ENCODE results near the gene MAP3K7CL.

MAP3K7CL gene

GRCh38 chr21:29206445-29206844 lies 76.0 kb downstream of the MAP3K7CL start:
- Mint-ChIP-seq H3K27ac (peak overlapping the region; percentile 26), H3K4me3 (no peak overlapping the region), H3K9me3 (peaks cover 4% of the 10 kb centered on the region), H3K4me1 (no peaks in the 10 kb centered on the region), H3K27me3 (no peaks in the 10 kb centered on the region), H3K36me3 (no peaks in the 10 kb centered on the region)
- DNase-seq (ENCODE audit: low spot score in 2 of 2) (no peak), ATAC-seq (ENCODE audit: low read depth) (no peak)

GRCh38 chr21:29207201-29207600 lies 76.8 kb downstream of the MAP3K7CL start:
- Mint-ChIP-seq H3K36me3 (no peaks in the 10 kb centered on the region), H3K27me3 (no peaks in the 10 kb centered on the region), H3K27ac (peak overlapping the region; percentile 26), H3K4me1 (no peaks in the 10 kb centered on the region), H3K9me3 (peaks cover 3% of the 10 kb centered on the region), H3K4me3 (no peak overlapping the region)
- no peak for DNase-seq (ENCODE audit: low spot score in 2 of 2)
- ATAC-seq (ENCODE audit: low read depth): no peak

DNA sequence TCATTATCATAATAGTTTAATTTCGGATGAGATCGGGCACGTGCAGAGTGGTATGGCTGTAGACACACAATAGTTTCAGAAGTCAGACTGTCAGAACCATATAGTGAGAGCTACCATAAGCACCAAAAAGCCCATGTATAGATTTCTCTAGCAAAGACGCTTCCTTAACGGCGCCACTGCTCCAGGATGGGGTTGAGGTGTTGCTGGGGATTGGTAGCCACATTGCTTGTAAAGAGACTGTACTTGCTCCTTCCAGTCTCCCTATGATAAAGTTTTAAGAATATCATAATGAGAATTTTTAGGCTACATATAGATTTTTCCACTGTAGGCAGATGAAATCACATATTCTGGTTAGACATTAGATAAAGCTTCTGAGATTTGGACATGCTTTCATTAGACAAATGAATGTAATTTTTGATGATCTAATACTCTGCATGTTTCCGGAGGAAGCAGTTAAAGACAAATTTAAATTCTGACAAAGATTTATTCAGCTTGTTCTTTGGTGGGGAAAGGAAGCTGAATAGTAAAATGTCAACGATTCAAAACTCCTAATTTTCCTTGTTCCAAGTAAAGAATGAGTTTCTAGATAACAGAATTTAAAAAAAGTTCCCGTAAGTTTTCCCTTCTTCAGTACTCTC lies 77.7 kb downstream of the MAP3K7CL start:
- peak; percentile 73 for ATAC-seq (ENCODE audit: low read depth)

DNA sequence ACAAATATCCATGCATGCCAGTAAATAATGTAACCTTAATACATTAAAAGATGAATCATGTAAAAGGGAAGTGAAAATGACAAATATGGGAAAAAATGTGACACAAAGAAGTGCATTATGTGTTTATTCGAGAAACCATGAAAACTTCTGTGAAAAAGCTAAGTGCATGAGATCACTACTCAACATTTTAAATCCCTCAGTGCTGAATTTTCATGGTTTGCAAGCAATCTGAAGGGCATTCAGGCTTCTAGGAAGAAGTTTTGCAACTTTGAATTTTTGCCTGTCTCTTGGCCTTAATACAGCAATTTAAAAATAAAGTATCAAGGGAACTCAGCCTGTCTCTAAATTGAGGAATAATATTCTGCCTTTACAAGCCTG lies 78.2 kb downstream of the MAP3K7CL start:
- no peaks in the 10 kb centered on the region for H3K4me1 Mint-ChIP-seq
- no peak for DNase-seq (ENCODE audit: low spot score in 2 of 2)
- no peaks in the 10 kb centered on the region for H3K27me3 Mint-ChIP-seq
- peak overlapping the region; percentile 37 for H3K4me3 Mint-ChIP-seq
- no peaks in the 10 kb centered on the region for H3K36me3 Mint-ChIP-seq
- H3K9me3 Mint-ChIP-seq: peaks cover 3% of the 10 kb centered on the region
- peak; percentile 76 for ATAC-seq (ENCODE audit: low read depth)
- peak overlapping the region; percentile 82 for H3K27ac Mint-ChIP-seq

More for the DNA sequence above, 77.7 kb downstream of the MAP3K7CL start:
- Mint-ChIP-seq H3K4me3 (peak overlapping the region; percentile 37), H3K36me3 (no peaks in the 10 kb centered on the region), H3K27me3 (no peaks in the 10 kb centered on the region), H3K4me1 (no peaks in the 10 kb centered on the region), H3K27ac (peak overlapping the region; percentile 82), H3K9me3 (peaks cover 3% of the 10 kb centered on the region)
- DNase-seq (ENCODE audit: low spot score in 2 of 2): no peak

GRCh38 chr21:29209696-29210095 lies 79.3 kb downstream of the MAP3K7CL start:
- Mint-ChIP-seq H3K27me3 (no peaks in the 10 kb centered on the region), H3K27ac (no peak overlapping the region), H3K36me3 (no peaks in the 10 kb centered on the region), H3K9me3 (peaks cover 3% of the 10 kb centered on the region), H3K4me3 (no peak overlapping the region), H3K4me1 (no peaks in the 10 kb centered on the region)
- DNase-seq (ENCODE audit: low spot score in 2 of 2): no peak
- no peak for ATAC-seq (ENCODE audit: low read depth)

- DNase-seq (ENCODE audit: low spot score in 2 of 2) (no peak), ATAC-seq (ENCODE audit: low read depth) (no peak)
- Mint-ChIP-seq H3K36me3 (no peaks in the 10 kb centered on the region), H3K4me1 (no peaks in the 10 kb centered on the region), H3K9me3 (peaks cover 3% of the 10 kb centered on the region), H3K4me3 (no peak overlapping the region), H3K27me3 (no peaks in the 10 kb centered on the region), H3K27ac (no peak overlapping the region)
Measured at GRCh38 chr21:29211205-29211604, 80.8 kb downstream of the MAP3K7CL start.

DNA sequence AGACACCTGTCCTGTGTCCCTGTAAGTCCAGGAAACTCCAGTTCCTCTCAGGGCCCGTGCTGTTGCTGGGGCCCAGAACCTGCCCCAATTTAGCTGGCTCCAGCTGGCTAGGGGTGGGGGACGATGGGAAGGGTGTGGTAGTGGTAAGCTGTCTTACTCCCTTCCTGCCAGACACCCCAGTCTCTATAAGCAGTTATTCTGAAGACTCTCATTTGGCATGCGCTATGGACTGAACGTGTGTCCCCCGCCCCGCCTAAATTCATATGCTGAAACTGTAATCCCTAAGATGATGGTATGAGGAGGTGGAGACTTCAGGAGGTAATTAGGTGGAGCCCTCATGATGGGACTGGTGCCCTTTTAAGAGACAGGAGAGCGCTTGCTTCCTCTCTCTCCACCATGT lies 82.0 kb downstream of the MAP3K7CL start:
- H3K4me3 Mint-ChIP-seq: no peak overlapping the region
- no peaks in the 10 kb centered on the region for H3K4me1 Mint-ChIP-seq
- ATAC-seq (ENCODE audit: low read depth) (no peak), DNase-seq (ENCODE audit: low spot score in 2 of 2) (no peak)
- peaks cover 3% of the 10 kb centered on the region for H3K9me3 Mint-ChIP-seq
- no peak overlapping the region for H3K27ac Mint-ChIP-seq
- no peaks in the 10 kb centered on the region for H3K27me3 Mint-ChIP-seq
- no peaks in the 10 kb centered on the region for H3K36me3 Mint-ChIP-seq

- Mint-ChIP-seq H3K27ac (no peak overlapping the region), H3K4me1 (no peaks in the 10 kb centered on the region), H3K36me3 (no peaks in the 10 kb centered on the region), H3K9me3 (peaks cover 3% of the 10 kb centered on the region), H3K27me3 (no peaks in the 10 kb centered on the region), H3K4me3 (no peak overlapping the region)
- ATAC-seq (ENCODE audit: low read depth) (no peak), DNase-seq (ENCODE audit: low spot score in 2 of 2) (no peak)
Measured at GRCh38 chr21:29213513-29214385, 83.3 kb downstream of the MAP3K7CL start.

- H3K36me3 Mint-ChIP-seq: no peaks in the 10 kb centered on the region
- no peak overlapping the region for H3K4me3 Mint-ChIP-seq
- peaks cover 3% of the 10 kb centered on the region for H3K4me1 Mint-ChIP-seq
- ATAC-seq (ENCODE audit: low read depth) (no peak), DNase-seq (ENCODE audit: low spot score in 2 of 2) (no peak)
- H3K27me3 Mint-ChIP-seq: no peaks in the 10 kb centered on the region
- no peak overlapping the region for H3K27ac Mint-ChIP-seq
- peaks cover 3% of the 10 kb centered on the region for H3K9me3 Mint-ChIP-seq
Measured at GRCh38 chr21:29215709-29216108, 85.3 kb downstream of the MAP3K7CL start.

DNA sequence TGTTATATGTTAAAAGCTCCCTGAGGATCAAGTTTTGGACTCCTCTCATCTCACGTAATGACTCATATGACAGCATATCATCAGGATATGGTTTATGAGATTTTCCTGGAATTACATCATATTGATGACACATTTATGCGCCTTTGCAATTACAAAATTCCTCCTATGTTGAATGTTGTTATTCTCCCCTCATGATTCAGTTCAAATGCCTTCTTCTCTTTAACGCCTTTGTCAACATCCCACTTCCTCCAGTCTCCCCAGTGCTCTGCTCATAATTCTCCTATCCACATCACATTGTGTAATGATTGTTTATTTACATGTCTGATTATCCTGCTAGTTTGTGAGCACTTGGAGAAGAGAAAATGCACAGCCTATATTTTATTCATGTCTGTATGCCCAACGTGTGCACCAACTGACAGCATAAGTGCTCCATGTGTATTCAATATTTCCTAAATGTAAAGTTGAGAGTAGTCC lies 87.4 kb downstream of the MAP3K7CL start:
- Mint-ChIP-seq H3K27ac (no peak overlapping the region), H3K4me1 (peaks cover 3% of the 10 kb centered on the region), H3K4me3 (no peak overlapping the region), H3K27me3 (no peaks in the 10 kb centered on the region), H3K36me3 (no peaks in the 10 kb centered on the region), H3K9me3 (no peaks in the 10 kb centered on the region)
- DNase-seq (ENCODE audit: low spot score in 2 of 2): no peak
- ATAC-seq (ENCODE audit: low read depth): no peak

DNA sequence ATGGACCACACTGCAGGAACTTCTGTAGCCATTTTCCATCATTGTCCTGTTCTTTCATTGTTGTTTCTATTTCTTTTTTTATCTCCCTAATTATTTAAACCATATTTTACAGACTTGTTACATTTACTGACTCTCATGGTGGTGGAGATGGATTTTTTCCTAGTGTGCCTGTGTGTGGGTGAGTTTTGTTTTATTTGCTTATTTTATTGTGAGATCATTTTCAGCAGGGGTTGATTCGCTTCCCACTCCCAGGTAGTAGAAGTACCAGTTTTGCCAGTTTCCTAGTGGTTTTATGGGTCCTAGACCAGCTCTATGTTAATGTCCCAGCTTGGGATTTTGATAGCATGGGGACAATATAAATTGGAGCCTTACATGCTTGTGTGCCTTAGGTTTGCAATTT lies 88.3 kb downstream of the MAP3K7CL start:
- no peak overlapping the region for H3K27ac Mint-ChIP-seq
- ATAC-seq (ENCODE audit: low read depth): no peak

GRCh38 chr21:29219165-29219770 lies 88.8 kb downstream of the MAP3K7CL start:
- DNase-seq (ENCODE audit: low spot score in 2 of 2) (no peak), ATAC-seq (ENCODE audit: low read depth) (no peak)
- Mint-ChIP-seq H3K4me3 (no peak overlapping the region), H3K27ac (no peak overlapping the region), H3K36me3 (no peaks in the 10 kb centered on the region), H3K27me3 (no peaks in the 10 kb centered on the region), H3K9me3 (no peaks in the 10 kb centered on the region), H3K4me1 (peaks cover 3% of the 10 kb centered on the region)

More for the DNA sequence above, 88.3 kb downstream of the MAP3K7CL start:
- H3K4me1 Mint-ChIP-seq: peaks cover 3% of the 10 kb centered on the region
- no peak overlapping the region for H3K4me3 Mint-ChIP-seq
- no peaks in the 10 kb centered on the region for H3K27me3 Mint-ChIP-seq
- DNase-seq (ENCODE audit: low spot score in 2 of 2): no peak
- H3K9me3 Mint-ChIP-seq: no peaks in the 10 kb centered on the region
- H3K36me3 Mint-ChIP-seq: no peaks in the 10 kb centered on the region

GRCh38 chr21:29221253-29221744 lies 90.9 kb downstream of the MAP3K7CL start:
- Mint-ChIP-seq H3K27ac (no peak overlapping the region), H3K36me3 (no peaks in the 10 kb centered on the region), H3K4me3 (no peak overlapping the region), H3K4me1 (peaks cover 3% of the 10 kb centered on the region), H3K9me3 (no peaks in the 10 kb centered on the region), H3K27me3 (no peaks in the 10 kb centered on the region)
- DNase-seq (ENCODE audit: low spot score in 2 of 2): no peak
- no peak for ATAC-seq (ENCODE audit: low read depth)

- Mint-ChIP-seq H3K27ac (peak overlapping the region; percentile 8), H3K4me1 (peaks cover 9% of the 10 kb centered on the region), H3K36me3 (no peaks in the 10 kb centered on the region), H3K27me3 (no peaks in the 10 kb centered on the region), H3K4me3 (no peak overlapping the region), H3K9me3 (no peaks in the 10 kb centered on the region)
- DNase-seq (ENCODE audit: low spot score in 2 of 2): no peak
- ATAC-seq (ENCODE audit: low read depth): no peak
Measured at GRCh38 chr21:29224006-29224405, 93.6 kb downstream of the MAP3K7CL start.

All from memory B cell (primary cell).